Measurements from ENCODE around the gene TRDN. TPM values are rescaled to one million over a fixed set of nuclear protein-coding genes. Genes with fewer than 3 reads are reported as not detected.

Gene TRDN
- not detected in 2 replicates for total RNA-seq

GRCh38 chr6:123636782-123637181 is at the start of gene TRDN:
TSS of gene TRDN (minus strand) at chr6:123636950. CDS start at chr6:123636775, 175 bp downstream.
- intact Hi-C loops (cut with micrococcal nuclease) = no loop called here

DNA sequence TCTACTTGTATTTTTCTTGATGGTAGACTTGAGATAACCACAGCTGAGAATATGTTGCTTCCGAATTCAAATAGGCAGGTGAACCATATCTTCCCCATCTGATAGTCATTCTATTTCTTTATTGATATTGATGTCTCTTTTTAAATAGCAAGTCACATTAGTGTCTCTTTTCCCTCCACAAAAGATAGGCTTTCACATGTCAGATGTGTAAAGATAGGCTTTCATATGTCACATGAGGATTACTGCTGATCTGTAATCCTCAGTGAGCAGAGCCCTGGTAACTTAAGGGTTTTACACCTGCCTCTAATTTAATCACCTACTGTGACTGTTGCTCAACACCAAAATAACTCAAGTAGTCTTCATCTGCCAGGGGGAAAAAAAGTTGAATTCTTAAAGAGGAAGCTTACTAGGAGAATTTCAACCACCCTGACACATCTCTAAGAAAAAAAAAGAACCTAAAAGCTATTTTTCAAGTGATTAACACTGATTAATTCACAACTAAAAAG is 45.3 kb upstream of the TRDN start:
- intact Hi-C loops (cut with micrococcal nuclease) = no loop called here

DNA sequence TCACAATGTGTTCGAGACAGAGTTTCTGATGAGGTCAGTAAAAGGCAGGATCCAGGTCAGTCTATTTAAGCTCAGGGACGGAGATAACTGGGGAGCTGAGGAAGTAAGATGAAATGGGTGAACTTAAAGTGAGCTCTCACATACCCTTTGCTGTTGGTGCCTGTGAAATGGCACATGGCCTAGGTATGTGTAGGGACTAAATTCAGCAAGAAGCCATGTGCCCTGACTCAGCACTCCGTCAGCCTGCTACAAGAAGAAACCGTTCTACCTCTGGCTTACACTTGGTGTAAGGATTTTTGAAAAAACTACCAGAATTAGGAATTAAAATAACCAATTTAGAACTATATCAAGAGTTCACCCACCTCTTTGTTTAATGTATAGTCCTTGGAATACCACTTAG is 41.1 kb upstream of the TRDN start:
- intact Hi-C loops (cut with micrococcal nuclease) = no loop called here

GRCh38 chr6:123676793-123677192 is 40.0 kb upstream of the TRDN start:
- intact Hi-C loops (cut with micrococcal nuclease) = no loop called here

- intact Hi-C loops (cut with micrococcal nuclease) = no loop called here
Observed at GRCh38 chr6:123668965-123669591, 32.3 kb upstream of the TRDN start.

DNA sequence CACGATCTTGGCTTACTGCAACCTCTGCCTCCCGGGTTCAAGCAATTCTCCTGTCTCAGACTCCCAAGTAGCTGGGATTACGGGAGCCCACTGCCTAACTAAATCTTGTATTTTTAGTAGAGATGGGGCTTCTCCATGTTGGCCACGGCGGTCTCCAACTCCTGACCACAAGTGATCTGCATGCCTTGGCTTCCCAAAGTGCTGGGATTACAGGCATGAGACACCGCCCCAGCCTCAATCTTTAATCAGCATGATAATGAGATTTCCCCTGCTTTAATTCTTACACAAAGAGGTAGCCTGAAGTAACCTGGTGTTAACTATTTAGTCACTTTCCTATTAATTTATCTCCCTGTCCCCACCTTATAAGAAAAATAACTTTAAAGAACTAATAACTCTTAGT is 31.3 kb upstream of the TRDN start:
- intact Hi-C loops (cut with micrococcal nuclease) = no loop called here

GRCh38 chr6:123663436-123663835 is 26.7 kb upstream of the TRDN start:
- intact Hi-C loops (cut with micrococcal nuclease) = no loop called here

- intact Hi-C loops (cut with micrococcal nuclease) = no loop called here
Observed at GRCh38 chr6:123662757-123663156, 26.0 kb upstream of the TRDN start.

GRCh38 chr6:123661105-123661891 is 24.5 kb upstream of the TRDN start:
- intact Hi-C loops (cut with micrococcal nuclease) = no loop called here

GRCh38 chr6:123659960-123660748 is 23.4 kb upstream of the TRDN start:
- intact Hi-C loops (cut with micrococcal nuclease) = no loop called here

- intact Hi-C loops (cut with micrococcal nuclease) = no loop called here
Observed at GRCh38 chr6:123658848-123659247, 22.1 kb upstream of the TRDN start.

DNA sequence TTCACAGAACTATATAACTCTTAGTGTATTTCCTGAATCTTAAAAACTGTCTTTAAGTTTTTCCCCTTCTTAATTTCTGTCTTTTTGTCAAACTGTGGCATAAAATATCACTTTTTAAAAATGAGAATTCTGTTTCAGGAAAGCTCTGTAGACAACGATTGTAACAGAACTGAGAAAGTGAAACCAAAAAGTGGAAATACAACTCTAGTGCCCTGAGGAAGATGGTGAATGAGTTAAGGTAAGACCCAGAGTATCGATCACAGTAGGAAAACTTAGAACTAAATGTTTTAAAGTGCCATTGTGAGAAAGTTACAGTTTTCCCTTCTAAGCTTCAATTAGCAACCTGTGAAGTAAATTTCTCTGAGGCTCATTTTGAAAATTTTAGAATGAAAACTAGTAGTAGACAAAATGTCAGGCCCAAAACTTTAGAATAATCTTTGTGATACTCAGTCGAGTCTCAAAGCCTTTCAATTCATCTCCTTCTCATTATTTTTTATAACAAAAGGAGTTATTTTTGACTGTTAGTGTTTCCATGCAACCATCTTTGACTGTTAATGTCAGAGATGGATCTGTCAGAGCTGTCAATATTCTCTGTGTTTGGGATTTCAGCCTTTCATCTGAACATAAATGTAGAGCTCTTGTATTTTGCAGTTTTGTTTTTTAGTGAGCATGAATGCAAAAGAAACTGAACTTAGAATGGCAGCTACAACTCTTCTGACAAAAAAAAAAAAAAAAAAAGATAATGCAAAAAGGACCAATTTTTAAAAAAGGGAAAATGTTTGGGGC is 19.0 kb upstream of the TRDN start:
- intact Hi-C loops (cut with micrococcal nuclease) = no loop called here

GRCh38 chr6:123648723-123649122 is 12.0 kb upstream of the TRDN start:
- intact Hi-C loops (cut with micrococcal nuclease) = no loop called here

- intact Hi-C loops (cut with micrococcal nuclease) = no loop called here
Observed at GRCh38 chr6:123648020-123648580, 11.3 kb upstream of the TRDN start.

- intact Hi-C loops (cut with micrococcal nuclease) = no loop called here
Observed at GRCh38 chr6:123641497-123641896, 4.7 kb upstream of the TRDN start.

GRCh38 chr6:123640567-123641187 is 3.9 kb upstream of the TRDN start:
- intact Hi-C loops (cut with micrococcal nuclease) = no loop called here

- intact Hi-C loops (cut with micrococcal nuclease) = no loop called here
Observed at GRCh38 chr6:123638865-123639264, 2.1 kb upstream of the TRDN start.

DNA sequence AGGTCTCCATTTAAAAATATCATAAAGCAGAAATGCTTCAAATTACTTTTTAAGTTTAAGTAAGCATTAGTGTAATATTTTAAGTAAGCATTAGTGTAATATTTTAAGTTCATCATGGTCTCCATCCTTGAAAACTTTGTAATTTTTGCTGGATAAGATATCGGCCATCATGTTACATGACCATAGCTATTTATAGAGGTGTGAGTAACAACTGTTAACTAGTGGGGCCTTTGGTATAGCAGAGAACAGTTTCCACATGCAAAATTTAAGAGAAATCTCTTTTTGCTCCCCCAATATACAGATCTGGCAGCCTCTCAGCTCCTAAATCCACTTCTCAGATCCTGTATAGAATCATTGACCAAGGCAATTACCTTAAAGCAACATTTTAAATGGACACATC is 468 bp downstream of the TRDN start:
- intact Hi-C loops (cut with micrococcal nuclease) = no loop called here

DNA sequence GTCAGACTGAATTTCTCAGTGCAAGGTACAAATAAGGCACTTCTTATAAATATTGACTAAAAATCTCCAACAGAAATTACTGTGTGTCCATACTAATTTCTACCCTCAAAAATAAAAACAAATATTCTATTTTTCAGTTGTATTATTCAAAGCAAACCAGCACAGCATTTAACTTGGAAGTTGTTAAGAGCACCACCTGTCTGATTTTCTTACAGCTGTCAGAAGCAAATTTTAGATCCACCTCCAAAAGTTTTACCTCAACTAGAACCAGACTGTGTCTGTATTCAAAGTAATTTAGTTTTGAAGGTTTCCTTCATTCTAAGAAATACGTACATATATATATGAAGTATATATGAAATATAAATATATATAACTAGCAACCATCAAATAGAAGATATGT is 1.2 kb downstream of the TRDN start:
- intact Hi-C loops (cut with micrococcal nuclease) = no loop called here

DNA sequence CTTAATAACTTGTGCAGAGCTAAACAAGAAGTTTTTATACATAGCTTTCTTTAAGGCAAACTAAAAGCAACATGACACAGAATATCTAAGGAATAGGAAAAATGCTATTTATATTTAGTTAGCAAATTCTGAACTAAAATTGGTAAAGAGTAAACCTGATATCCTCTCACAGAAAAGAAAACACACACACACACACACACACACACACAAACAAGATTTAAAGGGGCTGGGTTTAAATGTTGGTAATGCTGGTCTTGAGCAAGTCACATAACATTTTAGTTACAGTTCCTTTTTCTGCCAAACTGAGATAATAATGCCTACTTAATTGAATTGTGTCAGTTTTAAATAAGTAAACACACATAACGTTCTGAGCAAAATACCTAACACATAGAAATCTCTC is 1.6 kb downstream of the TRDN start:
- intact Hi-C loops (cut with micrococcal nuclease) = no loop called here

Data from T-helper 2 cell treated with Interferon-gamma antibody and Interleukin-4, amounts not matched to agents 100 ng/mL and 5 ng/mL, for 36 hours (primary cell).